A673 (cell line): ENCODE measurements around the gene ENTHD1.

ENCODE experiments used
- EZH2 ChIP-seq: fragments of 200-600 bp; sonication (generic); IDR thresholded peaks from 2 replicates; pipeline ENCODE4 v1.6.1; 2017; ENCODE audit warnings: borderline replicate concordance, low read depth, mild to moderate bottlenecking, mixed read lengths, antibody characterized with exemption, low read length; ENCODE audit not compliant: poor library complexity, severe bottlenecking
- TF ChIP-seq, protein P1 (sequence below): fragments of 300-800, 200-600 bp; sonication (generic); conservative IDR thresholded peaks from 2 replicates; pipeline ENCODE4 v1.5.1; 2017; ENCODE audit warnings: low read depth, mild to moderate bottlenecking, antibody characterized with exemption, low read length, moderate library complexity, mixed read lengths

DNA sequence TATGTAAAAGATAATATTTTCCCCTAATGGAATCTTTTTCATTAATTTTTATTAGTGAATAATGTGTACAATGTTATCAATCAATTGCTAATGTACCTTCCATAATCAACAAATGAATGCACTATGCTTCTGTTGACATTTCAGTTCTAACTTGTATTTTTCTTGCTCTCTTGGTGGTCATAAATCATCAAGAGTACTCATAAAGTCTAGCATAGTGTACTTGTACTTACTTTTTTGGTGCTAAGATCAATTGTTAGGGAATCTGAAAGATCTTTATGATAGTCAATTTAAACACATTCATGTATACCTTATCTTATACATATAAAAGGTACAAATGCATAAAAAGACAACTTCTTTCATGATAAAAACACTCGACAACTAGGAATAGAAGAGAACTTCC lies 10.5 kb downstream of the ENTHD1 start:
- no peak for TF ChIP-seq EZH2
- TF ChIP-seq, protein P1, sequence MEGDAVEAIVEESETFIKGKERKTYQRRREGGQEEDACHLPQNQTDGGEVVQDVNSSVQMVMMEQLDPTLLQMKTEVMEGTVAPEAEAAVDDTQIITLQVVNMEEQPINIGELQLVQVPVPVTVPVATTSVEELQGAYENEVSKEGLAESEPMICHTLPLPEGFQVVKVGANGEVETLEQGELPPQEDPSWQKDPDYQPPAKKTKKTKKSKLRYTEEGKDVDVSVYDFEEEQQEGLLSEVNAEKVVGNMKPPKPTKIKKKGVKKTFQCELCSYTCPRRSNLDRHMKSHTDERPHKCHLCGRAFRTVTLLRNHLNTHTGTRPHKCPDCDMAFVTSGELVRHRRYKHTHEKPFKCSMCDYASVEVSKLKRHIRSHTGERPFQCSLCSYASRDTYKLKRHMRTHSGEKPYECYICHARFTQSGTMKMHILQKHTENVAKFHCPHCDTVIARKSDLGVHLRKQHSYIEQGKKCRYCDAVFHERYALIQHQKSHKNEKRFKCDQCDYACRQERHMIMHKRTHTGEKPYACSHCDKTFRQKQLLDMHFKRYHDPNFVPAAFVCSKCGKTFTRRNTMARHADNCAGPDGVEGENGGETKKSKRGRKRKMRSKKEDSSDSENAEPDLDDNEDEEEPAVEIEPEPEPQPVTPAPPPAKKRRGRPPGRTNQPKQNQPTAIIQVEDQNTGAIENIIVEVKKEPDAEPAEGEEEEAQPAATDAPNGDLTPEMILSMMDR, result no peak
